ENCODE measurements around the gene KCNAB1.

KCNAB1 gene

GRCh38 chr3:156140001-156140595 is 19.7 kb downstream of the KCNAB1 start:
- no peak for DNase-seq

- DNase-seq = no peak
Observed at GRCh38 chr3:156142702-156143101, 22.3 kb downstream of the KCNAB1 start.

- DNase-seq = no peak
Observed at GRCh38 chr3:156143136-156143535, 22.8 kb downstream of the KCNAB1 start.

GRCh38 chr3:156144060-156144459 is 23.7 kb downstream of the KCNAB1 start:
- DNase-seq = no peak

DNA sequence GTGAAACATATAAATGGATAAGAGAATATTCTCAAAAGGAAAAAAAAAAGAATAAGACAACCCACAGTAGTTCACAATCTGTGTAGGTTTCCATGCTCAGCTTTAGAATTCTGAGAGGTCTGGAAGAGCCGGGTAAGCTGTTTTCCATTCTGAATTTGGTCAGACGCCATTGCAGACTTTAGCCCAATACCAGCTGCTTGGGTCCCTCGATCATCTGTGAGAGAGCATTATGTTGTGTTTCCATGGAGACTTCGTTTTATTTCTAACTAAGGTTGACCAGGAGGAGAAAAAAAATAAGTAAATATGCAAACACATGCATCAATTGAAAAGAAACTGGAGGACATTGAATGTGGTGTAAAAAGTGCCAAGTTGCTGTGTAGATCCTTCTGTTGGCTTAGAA is 25.5 kb downstream of the KCNAB1 start:
- DNase-seq = no peak

DNA sequence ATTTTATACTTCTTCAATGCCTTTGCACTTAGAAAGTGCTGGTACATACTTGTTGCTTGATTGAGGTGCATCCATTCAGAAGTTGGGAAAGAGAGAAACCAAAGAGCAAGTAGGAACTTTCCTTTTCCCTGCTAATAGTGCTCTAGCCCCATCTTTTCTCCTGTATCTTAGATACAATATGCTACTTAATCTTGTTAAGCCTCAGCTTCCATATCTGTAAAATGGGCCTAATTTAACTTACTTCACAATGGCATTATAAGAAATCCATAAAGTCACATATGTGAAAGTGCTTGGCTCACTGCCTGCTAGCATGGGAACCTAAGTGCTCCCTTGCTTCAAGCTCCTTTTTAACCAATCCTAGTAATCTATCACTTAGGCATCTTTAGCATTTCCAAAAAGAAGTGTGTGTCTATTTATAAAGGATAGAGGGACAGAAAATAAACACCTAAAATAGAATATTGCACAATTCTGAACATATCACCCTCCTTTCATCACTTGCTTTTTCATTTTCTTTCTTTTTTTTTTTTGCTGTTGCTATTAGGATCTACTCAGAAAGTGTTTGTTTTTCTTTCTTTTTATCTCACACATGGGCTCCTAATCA is 28.1 kb downstream of the KCNAB1 start:
- no peak for DNase-seq

DNA sequence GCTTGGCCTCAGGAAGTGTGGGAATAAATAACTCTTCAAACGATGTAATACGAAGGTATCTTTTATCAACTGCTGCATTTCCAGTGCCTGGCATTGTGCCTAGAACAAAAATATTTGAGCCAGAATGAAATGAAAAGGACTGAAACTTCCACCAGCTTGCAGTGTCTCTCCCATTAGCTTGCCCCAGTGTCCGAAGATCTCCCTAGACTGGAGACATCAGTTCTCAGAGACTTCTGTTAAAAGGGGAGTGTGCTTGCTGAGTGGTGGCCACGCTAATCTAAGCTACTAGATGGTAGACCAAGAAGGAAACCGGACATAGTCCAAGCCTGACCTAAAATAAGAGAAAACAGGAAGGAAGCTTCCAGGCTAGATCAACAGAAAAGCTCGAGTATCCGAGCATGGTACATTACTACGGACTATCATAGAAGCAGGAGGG is 28.6 kb downstream of the KCNAB1 start:
- DNase-seq = no peak

DNA sequence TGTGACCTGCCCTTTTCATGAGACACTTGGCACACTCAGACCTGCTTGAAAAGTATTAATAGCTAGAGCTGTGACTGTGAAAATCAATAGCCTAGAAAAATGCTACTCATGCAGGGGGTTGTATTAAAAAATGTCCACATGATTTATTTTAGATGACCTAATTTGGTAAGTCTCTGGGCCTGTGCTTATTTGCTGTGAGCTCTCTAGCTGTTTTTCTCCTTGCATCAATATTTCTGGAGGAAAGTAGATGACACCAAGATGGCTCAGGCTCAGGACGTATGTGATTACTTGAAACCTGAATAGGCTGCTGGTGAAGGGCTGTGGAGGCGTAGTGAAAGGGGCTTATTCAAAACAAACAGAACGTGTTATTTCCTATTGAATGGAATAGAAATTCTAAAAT is 29.5 kb downstream of the KCNAB1 start:
- no peak for DNase-seq

DNA sequence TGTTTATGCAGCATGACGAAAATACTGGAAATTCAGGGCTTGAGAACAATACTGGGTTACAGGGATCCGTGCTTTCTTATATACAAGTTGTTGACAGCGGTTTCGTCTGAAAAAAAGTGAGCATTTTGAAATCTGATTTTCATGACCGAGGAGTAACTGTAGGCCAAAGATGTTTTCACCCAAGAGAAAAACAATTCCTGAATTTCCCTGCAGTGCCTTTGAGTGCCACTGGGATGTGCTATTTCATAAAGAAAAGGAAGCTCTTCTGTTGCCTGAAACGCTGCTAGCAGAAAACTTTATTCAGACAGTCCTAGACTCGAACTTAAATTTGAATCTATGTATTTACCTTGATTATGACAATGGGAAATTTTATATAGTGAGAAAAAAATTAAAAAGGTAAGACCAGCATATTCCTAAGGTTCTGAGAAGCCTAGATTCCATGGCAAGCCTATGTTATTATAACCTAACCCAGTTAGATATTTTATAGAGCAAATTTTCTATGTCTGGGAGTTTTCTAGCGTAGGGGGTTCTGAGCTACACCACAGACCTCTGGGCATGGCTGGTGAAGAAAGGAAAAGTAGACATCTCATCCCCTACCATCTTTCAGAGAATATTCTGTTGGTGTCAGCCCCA is 30.2 kb downstream of the KCNAB1 start:
- no peak for DNase-seq

GRCh38 chr3:156151824-156152428 is 31.5 kb downstream of the KCNAB1 start:
- DNase-seq = no peak

GRCh38 chr3:156158656-156159295 is 38.4 kb downstream of the KCNAB1 start:
- no peak for DNase-seq

GRCh38 chr3:156160647-156161046 is 40.3 kb downstream of the KCNAB1 start:
- DNase-seq = no peak

GRCh38 chr3:156161172-156161571 is 40.8 kb downstream of the KCNAB1 start:
- DNase-seq = no peak

GRCh38 chr3:156163848-156164247 is 43.5 kb downstream of the KCNAB1 start:
- no peak for DNase-seq

DNA sequence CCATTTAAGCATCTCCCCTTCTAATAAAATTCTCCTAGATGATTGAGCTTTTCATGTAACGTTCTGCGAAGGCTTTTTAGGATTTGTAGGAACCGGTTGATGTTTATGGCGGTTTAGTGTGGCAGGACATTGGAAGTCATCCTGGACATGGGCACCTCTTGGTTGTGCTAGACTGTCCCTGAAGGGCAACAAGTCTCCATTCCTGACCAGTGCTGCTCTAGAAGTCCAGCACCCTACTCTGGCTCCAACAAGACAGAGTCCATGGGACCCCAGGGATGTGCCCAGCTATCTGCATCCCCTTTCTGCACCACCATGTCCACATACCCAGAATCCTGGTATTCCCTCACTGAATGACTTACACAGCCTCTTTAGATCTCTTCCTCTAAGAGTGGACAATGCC is 46.4 kb downstream of the KCNAB1 start:
- DNase-seq = no peak

GRCh38 chr3:156170571-156170970 is 50.2 kb downstream of the KCNAB1 start:
- DNase-seq = no peak

- no peak for DNase-seq
Observed at GRCh38 chr3:156171281-156172267, 51.2 kb downstream of the KCNAB1 start.

- DNase-seq = no peak
Observed at GRCh38 chr3:156172536-156172935, 52.2 kb downstream of the KCNAB1 start.

DNA sequence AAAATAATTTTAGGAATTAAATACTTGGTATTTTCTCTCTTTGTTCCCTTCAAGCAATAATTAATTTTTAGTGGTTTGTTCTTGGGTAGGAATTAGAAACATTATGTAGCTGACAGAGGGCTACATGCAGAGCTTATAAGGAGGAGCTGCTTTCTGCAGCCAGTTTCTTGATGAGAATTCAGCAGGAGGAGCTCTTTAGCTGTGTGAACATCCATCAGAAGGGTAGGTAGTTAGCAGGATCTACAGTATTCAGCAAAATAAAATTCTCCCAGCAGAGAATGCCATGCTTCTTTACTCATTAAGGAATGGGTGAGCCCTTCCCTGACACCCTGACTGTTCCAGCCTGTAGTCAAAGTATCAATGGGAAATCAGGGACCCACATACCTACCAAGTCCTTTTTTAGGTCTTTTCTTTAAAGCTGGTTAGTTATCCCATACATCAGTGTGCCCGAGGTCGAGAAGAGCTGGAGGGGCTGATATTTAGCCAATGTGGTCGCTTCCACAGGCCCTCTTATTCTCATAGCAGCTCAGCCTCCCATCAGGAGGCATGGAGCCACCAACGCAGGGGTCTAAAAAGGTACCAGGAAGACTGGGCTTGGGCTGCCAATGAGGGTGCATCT is 54.0 kb downstream of the KCNAB1 start:
- DNase-seq = no peak

DNA sequence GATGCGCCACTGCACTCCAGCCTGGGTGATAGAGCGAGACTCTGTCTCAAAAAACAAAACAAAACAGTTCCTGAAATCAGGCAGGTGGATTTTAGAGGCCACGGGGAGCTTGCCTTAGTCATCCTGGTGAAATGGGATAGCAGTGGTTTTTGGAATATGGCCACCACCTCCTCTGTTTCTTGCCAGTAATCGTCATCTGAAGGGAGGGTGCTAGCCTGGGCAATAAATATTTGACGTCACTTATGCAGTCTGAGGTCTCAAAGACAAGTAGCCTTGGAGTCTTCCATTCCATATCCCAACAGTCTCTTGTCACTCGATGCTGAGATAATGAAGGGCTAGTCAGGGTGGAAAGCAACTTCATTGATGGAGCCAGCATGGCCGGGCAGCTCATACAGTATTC is 55.2 kb downstream of the KCNAB1 start:
- DNase-seq = no peak

DNA sequence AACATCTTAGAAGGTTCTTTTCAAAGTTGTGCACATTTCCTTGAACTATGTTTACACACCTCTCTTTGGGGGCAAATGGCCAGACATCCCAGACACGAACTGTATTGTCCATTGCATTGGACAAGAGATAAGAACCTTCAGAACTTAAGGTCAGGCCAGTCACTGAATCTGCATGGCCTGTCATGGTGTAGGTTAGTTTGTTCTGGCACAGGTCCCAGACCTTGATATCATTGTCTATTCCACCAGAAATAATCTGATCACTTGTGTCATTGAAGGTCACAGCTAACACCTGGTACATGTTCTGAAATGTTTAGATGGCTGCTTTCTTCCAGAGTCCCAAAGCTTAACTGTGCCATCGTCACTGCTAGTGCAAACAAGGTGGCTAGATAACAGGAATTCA is 55.7 kb downstream of the KCNAB1 start:
- DNase-seq = no peak

- no peak for DNase-seq
Observed at GRCh38 chr3:156176629-156177210, 56.3 kb downstream of the KCNAB1 start.
